H1 (cell line): ENCODE measurements around the gene PRKAR2A. TPM values are rescaled to one million over a fixed set of nuclear protein-coding genes. Genes with fewer than 3 reads are reported as not detected.
"Not testable (repeated sequence)": the region's sequence is repeated elsewhere in the genome, so short reads cannot be mapped to it uniquely, and the experiment has no call there.

Experiments used
- CTCF ChIA-PET: fragments of 300-600 bp; sonication (Branson Sonifier 250); formaldehyde crosslinking; loops from one replicate; lab custom pipeline; 2021; ENCODE audit not compliant: partially characterized antibody; lab: Charles Lee
- POLR2A ChIA-PET: fragments of 300-600 bp; sonication (Branson Sonifier 250); formaldehyde crosslinking; loops from one replicate; lab custom pipeline; 2021; ENCODE audit warnings: inconsistent platforms; ENCODE audit not compliant: partially characterized antibody; lab: Charles Lee
- DNase-seq, 2 experiments: peaks; one replicate each; pipeline versions ENCODE4 v3.0.0 to v3.0.0-alpha.2; 2010 to 2022; ENCODE audit warnings: low spot score in 2 of 2, low read depth in 1 of 2, mixed read lengths in 1 of 2
- FAIRE-seq: peaks from 2 replicates; lab custom pipeline; 2011; peaks lifted over from hg19 to GRCh38; lab: Jason Lieb, UNC
- H2AFZ ChIP-seq: 2 replicates; pipeline ENCODE4 v1.8.1; 2012; ENCODE audit warnings: low read length, inconsistent platforms
- H2AK5ac ChIP-seq: 2 replicates; pipeline ENCODE4 v1.6.1; 2013; ENCODE audit warnings: low read depth, low read length
- H2BK120ac ChIP-seq: replicated peaks from 2 replicates; pipeline ENCODE3; 2013; ENCODE audit warnings: low read depth, low read length, inconsistent platforms
- H2BK12ac ChIP-seq: 2 replicates; pipeline ENCODE4 v1.6.1; 2013; ENCODE audit warnings: low read depth, low read length
- H2BK15ac ChIP-seq: 2 replicates; pipeline ENCODE4 v1.6.1; 2013; ENCODE audit warnings: low read length
- H2BK20ac ChIP-seq: 2 replicates; pipeline ENCODE4 v1.6.1; 2013; ENCODE audit warnings: low read length
- H2BK5ac ChIP-seq: 2 replicates; pipeline ENCODE4 v1.6.1; 2013; ENCODE audit warnings: low read depth, low read length
- H3K14ac ChIP-seq: 2 replicates; pipeline ENCODE4 v1.6.1; 2013; ENCODE audit warnings: inconsistent platforms; ENCODE audit not compliant: insufficient read length
- H3K18ac ChIP-seq: 2 replicates; pipeline ENCODE4 v1.6.1; 2013; ENCODE audit warnings: low read length; ENCODE audit errors: extremely low read depth
- H3K23ac ChIP-seq: 2 replicates; pipeline ENCODE4 v1.6.1; 2013; ENCODE audit warnings: inconsistent platforms; ENCODE audit not compliant: insufficient read length
- H3K23me2 ChIP-seq: 2 replicates; pipeline ENCODE4 v1.6.1; 2013; ENCODE audit warnings: low read depth, low read length
- H3K27ac ChIP-seq: 2 replicates; pipeline ENCODE4 v1.6.1; 2011; ENCODE audit warnings: low read depth, low read length, inconsistent platforms
- H3K27me3 ChIP-seq, 4 experiments: replicated peaks in 1 of 4; 1 replicate in 1 of 4; 2 replicates in 3 of 4; pipeline versions ENCODE4 v1.6.1 to v1.8.1; 2011 to 2013; ENCODE audit warnings: low read length in 3 of 4, mild to moderate bottlenecking in 3 of 4, inconsistent platforms in 2 of 4, mixed read lengths in 2 of 4, moderate library complexity in 1 of 4; ENCODE audit not compliant: control insufficient read depth in 3 of 4, insufficient read depth in 3 of 4; ENCODE audit errors: extremely low read depth in 1 of 4
- H3K36me3 ChIP-seq, 4 experiments: 2 replicates each; pipeline versions ENCODE4 v1.6.1 to v1.8.1; 2011 to 2013; ENCODE audit warnings: mild to moderate bottlenecking in 4 of 4, low read length in 3 of 4, moderate library complexity in 2 of 4, control low read depth in 1 of 4, inconsistent platforms in 1 of 4; ENCODE audit not compliant: insufficient read depth in 4 of 4, control insufficient read depth in 2 of 4
- H3K4ac ChIP-seq: replicated peaks from 2 replicates; pipeline ENCODE3; 2013; ENCODE audit warnings: low read length, low read depth, mixed read lengths, inconsistent platforms; ENCODE audit not compliant: insufficient read length
- H3K4me1 ChIP-seq, 4 experiments: replicated peaks in 1 of 4; 1 replicate in 1 of 4; 2 replicates in 3 of 4; pipeline versions ENCODE4 v1.6.1 to v1.8.1; 2011 to 2013; ENCODE audit warnings: low read length in 3 of 4, inconsistent platforms in 2 of 4, mixed read lengths in 1 of 4; ENCODE audit not compliant: insufficient read depth in 4 of 4, control insufficient read depth in 3 of 4
- H3K4me2 ChIP-seq, 2 experiments: 2 replicates each; pipeline versions ENCODE4 v1.6.1 to v1.8.1; 2011 to 2013; ENCODE audit warnings: low read depth in 2 of 2, low read length in 2 of 2, control low read depth in 1 of 2, inconsistent platforms in 1 of 2, mild to moderate bottlenecking in 1 of 2; ENCODE audit not compliant: insufficient read depth in 1 of 2
- H3K4me3 ChIP-seq, 4 experiments: fragments of 200-600, 300-600 bp in 1 of 4; sonication (generic), shearing (Covaris generic), sonication (Bioruptor Twin) in 1 of 4; 2 replicates each; pipeline versions ENCODE4 v1.5.1 to v1.8.1; 2011 to 2016; ENCODE audit warnings: low read length in 4 of 4, low read depth in 3 of 4, control low read depth in 2 of 4, inconsistent platforms in 2 of 4, mild to moderate bottlenecking in 2 of 4, mixed read lengths in 1 of 4, moderate library complexity in 1 of 4; ENCODE audit not compliant: insufficient read depth in 2 of 4; ENCODE audit errors: extremely low read depth in 1 of 4
- H3K56ac ChIP-seq: replicated peaks from 2 replicates; pipeline ENCODE3; 2013; ENCODE audit warnings: low read depth, mild to moderate bottlenecking, mixed read lengths, low read length, inconsistent platforms; ENCODE audit not compliant: insufficient read length
- H3K79me1 ChIP-seq: 2 replicates; pipeline ENCODE4 v1.6.1; 2013; ENCODE audit warnings: low read depth, low read length, control low read depth
- H3K79me2 ChIP-seq, 2 experiments: 2 replicates each; pipeline versions ENCODE4 v1.6.1 to v1.8.1; 2012 to 2013; ENCODE audit warnings: low read length in 2 of 2, mild to moderate bottlenecking in 2 of 2, inconsistent platforms in 1 of 2; ENCODE audit not compliant: insufficient read depth in 2 of 2, control insufficient read depth in 1 of 2
- H3K9ac ChIP-seq, 4 experiments: replicated peaks in 1 of 4; 1 replicate in 1 of 4; 2 replicates in 3 of 4; pipeline versions ENCODE4 v1.6.1 to v1.8.1; 2011 to 2013; ENCODE audit warnings: low read depth in 3 of 4, low read length in 3 of 4, control low read depth in 2 of 4, mild to moderate bottlenecking in 2 of 4, moderate library complexity in 2 of 4, inconsistent platforms in 1 of 4; ENCODE audit errors: extremely low read depth in 1 of 4
- H3K9me3 ChIP-seq, 2 experiments: 2 replicates each; pipeline versions ENCODE4 v1.6.1 to v1.8.1; 2012 to 2013; ENCODE audit warnings: mild to moderate bottlenecking in 2 of 2, moderate library complexity in 2 of 2, control low read depth in 1 of 2, inconsistent platforms in 1 of 2, low read depth in 1 of 2, low read length in 1 of 2, mixed read lengths in 1 of 2; ENCODE audit not compliant: insufficient read depth in 2 of 2
- H4K20me1 ChIP-seq, 2 experiments: replicated peaks in 1 of 2; 2 replicates each; pipeline versions ENCODE3 to v1.8.1; 2011 to 2013; ENCODE audit warnings: inconsistent platforms in 2 of 2, low read length in 2 of 2, mild to moderate bottlenecking in 1 of 2; ENCODE audit not compliant: insufficient read depth in 2 of 2, control insufficient read depth in 1 of 2
- H4K5ac ChIP-seq: 2 replicates; pipeline ENCODE4 v1.6.1; 2013; ENCODE audit warnings: low read length, low read depth, mixed read lengths, inconsistent platforms; ENCODE audit not compliant: insufficient read length
- H4K8ac ChIP-seq: 2 replicates; pipeline ENCODE4 v1.8.0; 2013; ENCODE audit warnings: mild to moderate bottlenecking, moderate library complexity, low read length, inconsistent platforms; ENCODE audit not compliant: insufficient read depth; ENCODE audit errors: extremely low read depth
- H4K91ac ChIP-seq: replicated peaks from 2 replicates; pipeline ENCODE3; 2013; ENCODE audit warnings: low read length, mixed read lengths, inconsistent platforms; ENCODE audit not compliant: insufficient read length
- WGBS, 2 experiments: shearing (Covaris generic) in 1 of 2; methylation state at CpG; one replicate each; pipeline versions ENCODE4 v1.1.6 to v1.1.7; 2013 to 2015; ENCODE audit warnings: low lambda C conversion rate in 2 of 2, mixed read lengths in 2 of 2, inconsistent platforms in 1 of 2, low coverage in 1 of 2, missing lambda C conversion rate in 1 of 2; ENCODE audit not compliant: insufficient replicate concordance in 2 of 2, insufficient coverage in 1 of 2, insufficient read length in 1 of 2; ENCODE audit errors: extremely low coverage in 1 of 2, missing lambda C conversion rate in 1 of 2; 5-methylcytosine and 5-hydroxymethylcytosine counted together
- polyA plus RNA-seq, 7 experiments: library from polyadenylated mRNA; depleted of rRNA in 3 of 7; stranded (reverse) in 5 of 7; unstranded in 2 of 7; fragments of >200 nt in 5 of 7; fragments of 200-250 nt in 2 of 7; gene quantifications; 1 replicate in 5 of 7; 2 replicates in 1 of 7; 4 replicates in 1 of 7; pipeline versions ENCODE4 v1.2.1 to v1.2.3, GENCODE V29; 2011 to 2013; ENCODE audit warnings: missing spikeins in 2 of 7, mixed read lengths in 2 of 7
- total RNA-seq: library from RNA; stranded (reverse); fragmentation: NEBNext Ultra II Directional; extraction: Animal tissue kit (Norgen Biotek cat#: 25700); gene quantifications from 2 replicates; pipeline ENCODE4 v1.2.1, GENCODE V29; 2021

Gene PRKAR2A
- total and polyA plus RNA-seq, 2 of the 8 experiments (the other 6 are each of a cell fraction or from before 2014, with no cell fraction given) = 6.3 to 42.4 TPM

DNA sequence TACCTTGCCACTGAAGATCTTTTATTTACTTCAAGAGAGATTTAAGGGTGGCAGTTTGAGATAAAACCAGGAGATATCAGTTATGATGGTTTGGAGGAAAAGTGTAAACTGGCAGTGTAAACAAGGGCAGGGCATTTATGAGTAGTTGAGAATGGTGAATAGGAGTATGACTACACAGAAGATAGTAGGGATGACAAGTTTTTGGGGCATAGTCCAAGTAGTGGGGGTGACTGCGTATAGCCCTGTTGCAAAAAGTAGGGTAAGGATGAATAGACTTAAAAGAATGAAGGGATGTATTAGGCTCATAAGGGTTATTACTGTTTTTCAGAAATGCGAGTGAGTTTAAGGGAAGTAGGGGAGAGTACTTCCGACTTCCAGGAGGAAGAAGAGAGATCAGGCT lies 124.4 kb downstream of the PRKAR2A start:
- H3K4me3 ChIP-seq, DNase-seq, H2BK5ac ChIP-seq, H2BK120ac ChIP-seq, H3K56ac ChIP-seq, H2AFZ ChIP-seq, H4K5ac ChIP-seq, H3K18ac ChIP-seq, H4K8ac ChIP-seq, H3K14ac ChIP-seq, H2BK15ac ChIP-seq, H3K4me2 ChIP-seq, H4K20me1 ChIP-seq, H3K79me1 ChIP-seq, H2BK12ac ChIP-seq, H3K9ac ChIP-seq, H3K27me3 ChIP-seq, H2AK5ac ChIP-seq, H2BK20ac ChIP-seq, H3K27ac ChIP-seq, H3K23me2 ChIP-seq, H4K91ac ChIP-seq, H3K23ac ChIP-seq, H3K79me2 ChIP-seq, H3K4me1 ChIP-seq, H3K4ac ChIP-seq, H3K9me3 ChIP-seq, H3K36me3 ChIP-seq, FAIRE-seq: not testable (repeated sequence)
- 90% methylated on average over 3 of the region's 3 CpGs; no CpG with 5 or more reads in 1 of the 2 experiments for WGBS, 2 experiments
- ChIA-PET CTCF (interaction anchor here (5.8 kb wide), 1 partner anchor 15 kb away, joined by 40 read pairs; no protein-coding TSS in a partner anchor), POLR2A (interaction anchor here (5.7 kb wide), 1 partner anchor 7 kb away, joined by 28 read pairs; the partner anchor contains the start of gene IP6K2)
